AG10803 (cell line): ENCODE data around the gene RPL18A.

Experiments used
- DNase-seq: peaks from one replicate; pipeline ENCODE4 v3.0.0; 2010; ENCODE audit warnings: low read depth
- H3K4me3 ChIP-seq: 2 replicates; pipeline ENCODE4 v1.5.1; 2011; ENCODE audit warnings: mild to moderate bottlenecking, low read length, control low read depth
- TF ChIP-seq, protein P1 (sequence below): conservative IDR thresholded peaks from 2 replicates; pipeline ENCODE4 v1.5.1; 2011; ENCODE audit warnings: mild to moderate bottlenecking, low read length, control low read depth, inconsistent platforms

The RPL18A gene

DNA sequence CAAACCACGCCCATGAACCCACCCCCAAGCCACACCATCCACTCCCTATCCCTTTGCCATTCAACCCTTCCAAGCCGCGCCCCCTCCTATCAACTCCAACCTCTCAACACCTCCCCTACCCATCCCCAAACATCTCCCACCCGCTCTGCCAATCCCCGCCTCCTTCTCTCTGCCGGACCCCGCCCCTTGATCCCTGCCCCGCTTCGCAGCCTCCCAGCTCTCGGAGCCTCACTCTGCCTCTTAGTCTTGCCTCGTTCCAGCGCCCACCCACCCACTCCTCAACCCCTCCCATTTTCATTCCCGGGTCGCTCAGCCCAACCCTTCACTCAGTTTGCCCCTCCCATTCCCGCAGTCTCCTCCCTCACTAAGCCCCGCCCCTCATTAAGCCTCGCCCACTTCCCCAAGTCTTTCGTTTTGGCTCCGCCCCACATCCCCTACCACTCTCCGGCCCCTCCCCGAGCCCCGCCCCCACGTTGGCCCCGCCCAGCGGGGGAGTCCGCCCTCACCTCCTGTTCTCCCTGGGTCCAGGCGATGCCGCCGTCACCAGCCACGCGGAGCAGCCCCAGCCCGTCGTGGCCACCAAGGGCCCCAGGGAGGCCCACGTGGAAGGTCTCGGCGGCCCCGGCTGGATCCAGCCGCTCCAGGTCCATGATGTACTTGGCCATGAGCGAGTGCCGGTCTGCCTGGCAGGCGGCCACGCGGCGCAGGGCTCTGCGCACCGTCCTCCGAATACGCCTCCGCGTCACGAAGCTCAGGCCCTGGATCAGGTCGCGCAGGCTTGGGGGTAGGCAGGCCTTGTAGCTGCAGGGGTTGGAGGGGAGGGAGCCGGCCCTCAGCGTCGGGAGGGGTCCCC is 17.7 kb upstream of the RPL18A start:
- peak; percentile 60 for DNase-seq
- peak overlapping the region; percentile 33 for H3K4me3 ChIP-seq
- TF ChIP-seq, protein P1, sequence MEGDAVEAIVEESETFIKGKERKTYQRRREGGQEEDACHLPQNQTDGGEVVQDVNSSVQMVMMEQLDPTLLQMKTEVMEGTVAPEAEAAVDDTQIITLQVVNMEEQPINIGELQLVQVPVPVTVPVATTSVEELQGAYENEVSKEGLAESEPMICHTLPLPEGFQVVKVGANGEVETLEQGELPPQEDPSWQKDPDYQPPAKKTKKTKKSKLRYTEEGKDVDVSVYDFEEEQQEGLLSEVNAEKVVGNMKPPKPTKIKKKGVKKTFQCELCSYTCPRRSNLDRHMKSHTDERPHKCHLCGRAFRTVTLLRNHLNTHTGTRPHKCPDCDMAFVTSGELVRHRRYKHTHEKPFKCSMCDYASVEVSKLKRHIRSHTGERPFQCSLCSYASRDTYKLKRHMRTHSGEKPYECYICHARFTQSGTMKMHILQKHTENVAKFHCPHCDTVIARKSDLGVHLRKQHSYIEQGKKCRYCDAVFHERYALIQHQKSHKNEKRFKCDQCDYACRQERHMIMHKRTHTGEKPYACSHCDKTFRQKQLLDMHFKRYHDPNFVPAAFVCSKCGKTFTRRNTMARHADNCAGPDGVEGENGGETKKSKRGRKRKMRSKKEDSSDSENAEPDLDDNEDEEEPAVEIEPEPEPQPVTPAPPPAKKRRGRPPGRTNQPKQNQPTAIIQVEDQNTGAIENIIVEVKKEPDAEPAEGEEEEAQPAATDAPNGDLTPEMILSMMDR: no peak

DNA sequence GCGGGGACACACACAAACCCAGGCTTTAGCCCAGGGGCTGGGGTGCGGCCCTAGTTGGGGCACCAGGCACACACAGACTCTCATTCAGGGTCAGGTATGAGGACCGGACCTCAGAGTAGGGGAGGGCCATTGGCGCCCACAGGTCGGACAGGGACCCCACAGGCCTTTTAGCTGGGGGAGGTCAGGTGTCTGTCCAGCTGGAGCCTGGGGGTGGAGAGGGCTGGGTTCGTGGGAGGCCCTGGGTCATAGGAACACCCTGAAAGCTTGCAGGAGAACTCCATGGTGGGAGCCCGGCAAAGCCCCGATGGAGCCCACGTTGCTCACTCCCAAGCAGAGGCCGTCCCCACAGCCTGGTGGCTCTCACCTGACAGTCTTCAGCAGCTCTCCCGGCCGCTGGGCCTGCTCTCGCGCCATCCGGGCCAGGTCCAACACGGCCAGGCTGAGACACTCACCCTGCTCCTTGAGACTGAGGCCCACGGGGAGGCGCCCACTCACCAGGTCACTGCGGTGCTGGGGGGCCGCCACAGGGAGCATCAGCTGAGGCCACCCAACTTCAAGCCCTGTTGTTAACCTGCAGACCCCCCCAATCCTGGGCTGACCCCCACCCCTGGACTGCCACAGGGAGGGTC is 16.9 kb upstream of the RPL18A start:
- TF ChIP-seq, protein P1: no peak
- DNase-seq: no peak
- H3K4me3 ChIP-seq: peak overlapping the region; percentile 33

DNA sequence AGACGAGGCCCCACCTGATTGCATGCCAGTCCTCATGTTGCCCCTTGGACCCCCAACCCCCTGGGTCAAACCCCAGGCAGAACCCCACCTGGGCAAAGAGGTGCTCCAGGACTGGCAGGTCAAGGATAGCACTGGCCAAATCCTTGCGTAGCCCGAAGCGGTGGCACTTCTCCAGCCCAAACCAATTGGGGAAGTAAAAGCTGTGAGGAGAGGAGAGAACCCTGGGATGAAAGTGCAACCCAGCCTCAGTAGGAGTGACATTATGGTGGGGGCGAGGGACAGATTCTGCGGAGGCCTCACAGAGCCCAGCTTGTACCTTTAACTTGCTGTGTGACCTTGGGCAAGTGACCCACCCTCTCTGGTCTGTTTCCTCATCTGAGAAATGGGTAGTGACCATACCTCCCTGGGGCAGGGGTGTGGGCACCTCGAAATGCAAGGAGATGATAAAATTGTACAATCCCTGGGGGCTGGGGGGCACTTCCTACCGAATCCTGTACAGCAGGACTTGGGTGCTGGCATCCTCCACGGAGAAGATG is 16.4 kb upstream of the RPL18A start:
- TF ChIP-seq, protein P1: no peak
- no peak for DNase-seq
- H3K4me3 ChIP-seq: no peak overlapping the region

DNA sequence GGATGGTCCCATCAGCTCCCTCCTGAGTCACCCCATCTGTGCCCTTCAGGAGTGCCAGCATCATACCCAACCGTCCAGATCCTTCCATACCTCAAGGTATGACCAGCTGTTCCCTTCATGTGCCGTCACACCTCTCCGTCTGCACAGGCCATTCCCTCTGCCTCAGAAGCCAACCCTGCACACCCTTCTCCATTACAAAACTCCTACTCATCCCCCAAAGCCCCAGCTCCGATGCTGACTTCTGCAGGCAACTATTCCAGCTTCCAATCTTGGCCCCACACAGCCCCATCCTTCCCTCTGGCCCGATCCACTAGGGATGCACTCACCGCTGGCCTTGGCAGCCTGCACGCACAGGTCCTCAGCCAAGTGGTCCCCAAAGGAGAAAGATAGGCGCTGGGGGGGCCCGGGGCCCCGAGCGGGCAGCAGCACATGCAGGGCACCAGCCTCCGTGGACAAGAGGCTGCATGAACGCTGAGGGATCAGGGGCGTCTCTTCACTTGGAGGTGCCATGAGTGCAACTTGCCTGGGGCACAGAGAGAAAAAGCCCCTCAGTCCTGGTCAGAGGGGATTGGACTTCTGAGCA is 15.7 kb upstream of the RPL18A start:
- no peak overlapping the region for H3K4me3 ChIP-seq
- no peak for DNase-seq

DNA sequence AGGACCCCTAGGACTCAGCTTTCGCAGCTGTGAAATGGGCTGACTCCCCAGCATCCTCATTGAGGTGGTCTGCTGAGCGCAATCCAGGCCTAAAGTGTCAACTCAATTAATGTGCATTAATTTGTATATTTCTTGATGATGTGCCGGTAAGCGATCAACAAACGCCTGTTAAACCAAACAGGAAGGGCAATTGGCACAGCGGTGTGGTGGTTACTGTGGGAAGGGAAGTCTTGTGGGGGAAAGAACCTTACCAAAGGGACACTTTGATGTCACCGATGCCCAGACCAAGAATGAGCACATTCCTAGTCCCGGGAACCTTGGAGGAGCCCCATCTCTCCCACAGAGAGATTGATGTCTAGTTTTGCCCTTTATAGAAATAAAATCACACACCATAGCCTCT is 13.6 kb upstream of the RPL18A start:
- TF ChIP-seq, protein P1: no peak
- H3K4me3 ChIP-seq: no peak overlapping the region
- no peak for DNase-seq

More for the DNA sequence above, 15.7 kb upstream of the RPL18A start:
- TF ChIP-seq, protein P1: no peak

DNA sequence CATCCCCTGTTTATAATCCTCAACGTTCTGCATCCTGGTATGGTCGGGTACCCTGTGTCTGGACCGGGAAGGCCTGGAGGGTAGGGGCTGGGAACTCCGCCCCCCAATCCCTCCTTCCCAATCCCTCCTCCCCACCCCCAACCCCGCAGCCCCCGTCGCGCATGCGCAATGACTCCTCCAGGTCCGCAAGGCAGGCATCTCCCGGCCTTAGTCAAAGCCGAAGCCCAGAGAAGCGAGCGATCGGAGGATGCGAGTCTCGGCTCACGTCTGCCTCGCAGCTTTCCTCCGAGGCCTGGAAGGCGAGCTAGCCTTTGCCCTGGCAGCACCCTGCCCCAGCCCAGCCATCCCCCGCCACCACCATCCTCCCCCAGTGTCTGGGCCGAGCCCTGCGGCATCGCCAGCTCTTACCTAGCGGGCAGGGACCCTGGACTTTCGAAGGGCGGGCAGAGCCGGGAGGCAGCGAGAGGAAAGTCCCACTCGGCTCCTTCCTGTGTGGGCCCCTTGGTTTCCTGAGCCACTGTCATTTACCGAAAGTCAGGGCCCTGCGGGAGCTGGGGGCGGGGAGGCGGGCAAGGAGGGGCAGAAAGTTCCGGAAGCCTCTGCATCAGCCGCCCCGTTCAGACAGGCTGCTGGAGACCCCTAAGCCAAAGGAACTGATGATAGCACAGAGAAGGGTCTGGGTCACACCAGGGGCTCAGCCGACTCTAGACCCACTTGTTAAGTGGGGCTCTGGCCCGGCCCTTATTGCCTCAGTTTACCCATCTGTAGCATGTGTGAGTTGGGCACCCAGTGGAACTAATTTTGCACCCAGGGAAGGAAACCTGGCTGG is 12.0 kb upstream of the RPL18A start, which contains the start of gene JAK3:
TSS of gene JAK3 (minus strand) at position 445 of the 829 bp plus-strand sequence. CDS start 3,565 bp downstream, outside the sequence.
- H3K4me3 ChIP-seq: peak within 1 kb of the TSS; percentile 64
- TF ChIP-seq, protein P1: no peak
- peak; percentile 67 for DNase-seq
